Measurements from ENCODE around the gene ST7. TPM values are rescaled to one million over a fixed set of nuclear protein-coding genes. Genes with fewer than 3 reads are reported as not detected.
"Not testable (repeated sequence)": the region's sequence is repeated elsewhere in the genome, so short reads cannot be mapped to it uniquely, and the experiment has no call there.

ST7 gene
- total and polyA plus RNA-seq, 2 donors from 2014 or later = 21.5 to 29.8 TPM

GRCh38 chr7:117030793-117031192 lies 77.5 kb downstream of the ST7 start:
- H3K4me3 ChIP-seq (ENCODE audit: low read length in 3 of 3); intact Hi-C loops (cut with DNase I); H3K4me1 ChIP-seq (ENCODE audit: control insufficient read depth in 2 of 3, insufficient read depth in 2 of 3, low read depth in 1 of 3, low read length in 3 of 3); H3K36me3 ChIP-seq (ENCODE audit: control insufficient read depth in 2 of 3, insufficient read depth in 3 of 3, low read length in 3 of 3); FAIRE-seq; H3K27ac ChIP-seq (ENCODE audit: low read depth in 2 of 2, low read length in 2 of 2); DNase-seq; H3K9ac ChIP-seq (ENCODE audit: low read length in 3 of 3); H3K27me3 ChIP-seq (ENCODE audit: control insufficient read depth, insufficient read depth, low read length): not testable (repeated sequence)
- peaks cover 0 to 17% (median 2%) of the 10 kb centered on the region in 3 donors for H3K9me3 ChIP-seq (ENCODE audit: control insufficient read depth in 2 of 3, insufficient read depth in 1 of 3, low read length in 3 of 3)

DNA sequence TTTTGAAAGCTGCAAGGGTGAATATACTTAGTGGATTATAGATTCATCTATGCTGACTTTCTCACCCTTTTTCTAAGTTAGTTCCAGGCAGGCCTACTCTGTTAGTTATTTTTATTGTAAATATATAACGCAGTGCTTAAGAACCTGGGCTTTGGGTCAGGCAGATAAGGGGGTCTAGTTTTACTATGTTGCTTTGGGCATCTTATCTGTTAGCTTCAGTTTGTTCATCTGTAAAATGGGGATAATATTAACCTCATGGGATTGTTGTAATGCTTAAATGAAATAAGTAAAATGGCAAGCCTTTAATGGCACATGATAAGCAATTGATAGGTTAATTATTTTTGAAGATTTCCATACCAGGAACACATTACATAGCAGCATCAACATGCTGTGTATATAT lies 79.5 kb downstream of the ST7 start:
- Histone ChIP-seq H3K9me3 (ENCODE audit: control insufficient read depth in 2 of 3, insufficient read depth in 1 of 3, low read length in 3 of 3) (peaks cover 0 to 17% (median 2%) of the 10 kb centered on the region in 3 donors), H3K27me3 (ENCODE audit: control insufficient read depth, insufficient read depth, low read length) (no peaks in the 10 kb centered on the region), H3K4me3 (ENCODE audit: low read length in 3 of 3) (no peak overlapping the region), H3K9ac (ENCODE audit: low read length in 3 of 3) (no peak overlapping the region), H3K4me1 (ENCODE audit: control insufficient read depth in 2 of 3, insufficient read depth in 2 of 3, low read depth in 1 of 3, low read length in 3 of 3) (peaks cover 0 to 5% (median 4%) of the 10 kb centered on the region in 3 donors), H3K36me3 (ENCODE audit: control insufficient read depth in 2 of 3, insufficient read depth in 3 of 3, low read length in 3 of 3) (no peaks in the 10 kb centered on the region), H3K27ac (ENCODE audit: low read depth in 2 of 2, low read length in 2 of 2) (no peak overlapping the region)
- TF ChIP-seq, protein P1, sequence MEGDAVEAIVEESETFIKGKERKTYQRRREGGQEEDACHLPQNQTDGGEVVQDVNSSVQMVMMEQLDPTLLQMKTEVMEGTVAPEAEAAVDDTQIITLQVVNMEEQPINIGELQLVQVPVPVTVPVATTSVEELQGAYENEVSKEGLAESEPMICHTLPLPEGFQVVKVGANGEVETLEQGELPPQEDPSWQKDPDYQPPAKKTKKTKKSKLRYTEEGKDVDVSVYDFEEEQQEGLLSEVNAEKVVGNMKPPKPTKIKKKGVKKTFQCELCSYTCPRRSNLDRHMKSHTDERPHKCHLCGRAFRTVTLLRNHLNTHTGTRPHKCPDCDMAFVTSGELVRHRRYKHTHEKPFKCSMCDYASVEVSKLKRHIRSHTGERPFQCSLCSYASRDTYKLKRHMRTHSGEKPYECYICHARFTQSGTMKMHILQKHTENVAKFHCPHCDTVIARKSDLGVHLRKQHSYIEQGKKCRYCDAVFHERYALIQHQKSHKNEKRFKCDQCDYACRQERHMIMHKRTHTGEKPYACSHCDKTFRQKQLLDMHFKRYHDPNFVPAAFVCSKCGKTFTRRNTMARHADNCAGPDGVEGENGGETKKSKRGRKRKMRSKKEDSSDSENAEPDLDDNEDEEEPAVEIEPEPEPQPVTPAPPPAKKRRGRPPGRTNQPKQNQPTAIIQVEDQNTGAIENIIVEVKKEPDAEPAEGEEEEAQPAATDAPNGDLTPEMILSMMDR (IDR thresholded peaks at IDR 0.05; ENCODE audit: borderline replicate concordance, extremely low read depth, insufficient read depth) = no peak
- no peak for FAIRE-seq
- no peak for DNase-seq
- intact Hi-C loops (cut with DNase I) = no loop called here

- intact Hi-C loops (cut with DNase I) = no loop called here
- Histone ChIP-seq H3K9me3 (ENCODE audit: control insufficient read depth in 2 of 3, insufficient read depth in 1 of 3, low read length in 3 of 3) (peaks cover 0 to 10% (median 2%) of the 10 kb centered on the region in 3 donors), H3K4me1 (ENCODE audit: control insufficient read depth in 2 of 3, insufficient read depth in 2 of 3, low read depth in 1 of 3, low read length in 3 of 3) (peaks cover 0 to 9% (median 5%) of the 10 kb centered on the region in 3 donors), H3K4me3 (ENCODE audit: low read length in 3 of 3) (no peak overlapping the region), H3K27ac (ENCODE audit: low read depth in 2 of 2, low read length in 2 of 2) (no peak overlapping the region), H3K9ac (ENCODE audit: low read length in 3 of 3) (no peak overlapping the region), H3K27me3 (ENCODE audit: control insufficient read depth, insufficient read depth, low read length) (no peaks in the 10 kb centered on the region), H3K36me3 (ENCODE audit: control insufficient read depth in 2 of 3, insufficient read depth in 3 of 3, low read length in 3 of 3) (no peaks in the 10 kb centered on the region)
- no peak for FAIRE-seq
- peak in 1 of 5 donors; percentile 55 for DNase-seq
- TF ChIP-seq, protein P1 (IDR thresholded peaks at IDR 0.05; ENCODE audit: borderline replicate concordance, extremely low read depth, insufficient read depth) = no peak
Observed at GRCh38 chr7:117034851-117035464, 81.7 kb downstream of the ST7 start.

GRCh38 chr7:117035465-117035862 lies 82.2 kb downstream of the ST7 start:
- no peak overlapping the region for H3K27ac ChIP-seq (ENCODE audit: low read depth in 2 of 2, low read length in 2 of 2)
- DNase-seq (no peak), FAIRE-seq (no peak)
- H3K4me1 ChIP-seq (ENCODE audit: control insufficient read depth in 2 of 3, insufficient read depth in 2 of 3, low read depth in 1 of 3, low read length in 3 of 3) = peaks cover 0 to 9% (median 5%) of the 10 kb centered on the region in 3 donors
- peaks cover 0 to 5% (median 2%) of the 10 kb centered on the region in 3 donors for H3K9me3 ChIP-seq (ENCODE audit: control insufficient read depth in 2 of 3, insufficient read depth in 1 of 3, low read length in 3 of 3)
- no peak overlapping the region for H3K4me3 ChIP-seq (ENCODE audit: low read length in 3 of 3)
- no peaks in the 10 kb centered on the region for H3K27me3 ChIP-seq (ENCODE audit: control insufficient read depth, insufficient read depth, low read length)
- H3K9ac ChIP-seq (ENCODE audit: low read length in 3 of 3) = no peak overlapping the region
- intact Hi-C loops (cut with DNase I) = no loop called here
- no peaks in the 10 kb centered on the region for H3K36me3 ChIP-seq (ENCODE audit: control insufficient read depth in 2 of 3, insufficient read depth in 3 of 3, low read length in 3 of 3)
- TF ChIP-seq, protein P1 (IDR thresholded peaks at IDR 0.05; ENCODE audit: borderline replicate concordance, extremely low read depth, insufficient read depth) = no peak

All from kidney (tissue), 14 donors.